OCI-LY3 (cell line): ENCODE results near the gene SEC16A.

Source experiments
- H2AFZ ChIP-seq: fragments of 200-600, 300-600 bp; shearing (Covaris generic); 2 replicates; pipeline ENCODE4 v1.6.0; 2014; ENCODE audit warnings: antibody characterized with exemption, low read depth, low read length
- H3K27ac ChIP-seq: fragments of 200-600, 300-600 bp; sonication (generic); 2 replicates; pipeline ENCODE4 v1.5.1; 2014; ENCODE audit warnings: mild to moderate bottlenecking, low read length, moderate library complexity, mixed read lengths
- H3K27me3 ChIP-seq: fragments of 200-600, 300-600 bp; sonication (generic); 2 replicates; pipeline ENCODE4 v1.6.1; 2014; ENCODE audit warnings: low read depth, low read length, mixed read lengths
- H3K36me3 ChIP-seq: fragments of 200-600, 300-600 bp; sonication (generic); replicated peaks from 2 replicates; pipeline ENCODE3; 2014; ENCODE audit warnings: low read depth, low read length, mixed read lengths
- H3K4me1 ChIP-seq: fragments of 300-600, 200-600 bp; sonication (generic); 2 replicates; pipeline ENCODE4 v1.6.1; 2014; ENCODE audit warnings: low read length, mixed read lengths
- H3K4me2 ChIP-seq: fragments of 200-600, 300-600 bp; sonication (generic); 2 replicates; pipeline ENCODE4 v1.6.1; 2014; ENCODE audit warnings: low read length, mixed read lengths
- H3K4me3 ChIP-seq: fragments of 300-600, 200-600 bp; sonication (generic); 2 replicates; pipeline ENCODE4 v1.5.1; 2014; ENCODE audit warnings: antibody characterized with exemption, mild to moderate bottlenecking, low read length, moderate library complexity
- H3K79me2 ChIP-seq: fragments of 300-600, 200-600 bp; shearing (Covaris generic); 2 replicates; pipeline ENCODE4 v1.6.1; 2014; ENCODE audit warnings: mild to moderate bottlenecking, low read length, mixed read lengths
- H3K9ac ChIP-seq: fragments of 300-600, 200-600 bp; shearing (Covaris generic); 2 replicates; pipeline ENCODE4 v1.6.0; 2014; ENCODE audit warnings: mild to moderate bottlenecking, low read length, moderate library complexity
- H3K9me3 ChIP-seq: fragments of 200-600, 300-600 bp; shearing (Covaris generic); 2 replicates; pipeline ENCODE4 v1.6.1; 2014; ENCODE audit warnings: low read length, mixed read lengths; ENCODE audit not compliant: insufficient read depth
- H4K20me1 ChIP-seq: fragments of 200-600, 300-600 bp; sonication (generic); 2 replicates; pipeline ENCODE4 v1.6.1; 2016; ENCODE audit warnings: low read length, mixed read lengths; ENCODE audit not compliant: insufficient read depth
- EZH2phosphoT487 ChIP-seq: fragments of 200-600 bp; shearing (Covaris generic); IDR thresholded peaks from 2 replicates; pipeline ENCODE4 v1.6.1; 2018; ENCODE audit warnings: antibody characterized with exemption, mixed run types, low read depth
- TF ChIP-seq, protein P1 (sequence below): fragments of 200-600, 300-600 bp; sonication (generic); IDR thresholded peaks from 2 replicates; pipeline ENCODE4 v1.5.1; 2014; ENCODE audit warnings: antibody characterized with exemption, low read length, low read depth

Gene SEC16A

DNA sequence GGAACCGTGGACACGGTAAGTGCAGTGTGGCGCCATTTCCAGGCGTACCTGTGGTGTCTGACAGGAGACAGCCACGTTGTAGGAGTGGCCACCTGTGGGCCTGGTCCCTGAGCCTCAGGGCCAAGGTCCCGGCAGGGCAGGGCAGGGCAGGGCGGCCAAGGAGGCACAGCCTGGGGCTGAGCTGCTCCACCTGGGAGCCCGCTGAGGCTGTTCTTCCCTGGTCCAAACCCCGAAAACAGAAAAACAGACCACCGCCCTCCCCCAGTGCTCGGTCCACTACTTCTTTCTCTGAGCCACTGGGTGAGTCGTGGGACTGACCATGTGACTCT, 63.8 kb downstream of the SEC16A start:
- Histone ChIP-seq H3K27ac (no peak overlapping the region), H3K9ac (no peak overlapping the region), H3K79me2 (peaks cover 4% of the 10 kb centered on the region; the same call in 1 of the 2 replicates), H3K4me1 (no peaks in the 10 kb centered on the region), H3K4me3 (no peak overlapping the region), H2AFZ (no peak overlapping the region), H3K4me2 (no peak overlapping the region), H3K9me3 (no peaks in the 10 kb centered on the region), H3K36me3 (peaks cover 44% of the 10 kb centered on the region), H3K27me3 (no peaks in the 10 kb centered on the region), H4K20me1 (no peaks in the 10 kb centered on the region)
- TF ChIP-seq, protein P1, sequence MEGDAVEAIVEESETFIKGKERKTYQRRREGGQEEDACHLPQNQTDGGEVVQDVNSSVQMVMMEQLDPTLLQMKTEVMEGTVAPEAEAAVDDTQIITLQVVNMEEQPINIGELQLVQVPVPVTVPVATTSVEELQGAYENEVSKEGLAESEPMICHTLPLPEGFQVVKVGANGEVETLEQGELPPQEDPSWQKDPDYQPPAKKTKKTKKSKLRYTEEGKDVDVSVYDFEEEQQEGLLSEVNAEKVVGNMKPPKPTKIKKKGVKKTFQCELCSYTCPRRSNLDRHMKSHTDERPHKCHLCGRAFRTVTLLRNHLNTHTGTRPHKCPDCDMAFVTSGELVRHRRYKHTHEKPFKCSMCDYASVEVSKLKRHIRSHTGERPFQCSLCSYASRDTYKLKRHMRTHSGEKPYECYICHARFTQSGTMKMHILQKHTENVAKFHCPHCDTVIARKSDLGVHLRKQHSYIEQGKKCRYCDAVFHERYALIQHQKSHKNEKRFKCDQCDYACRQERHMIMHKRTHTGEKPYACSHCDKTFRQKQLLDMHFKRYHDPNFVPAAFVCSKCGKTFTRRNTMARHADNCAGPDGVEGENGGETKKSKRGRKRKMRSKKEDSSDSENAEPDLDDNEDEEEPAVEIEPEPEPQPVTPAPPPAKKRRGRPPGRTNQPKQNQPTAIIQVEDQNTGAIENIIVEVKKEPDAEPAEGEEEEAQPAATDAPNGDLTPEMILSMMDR = no peak
- TF ChIP-seq EZH2phosphoT487 = no peak

DNA sequence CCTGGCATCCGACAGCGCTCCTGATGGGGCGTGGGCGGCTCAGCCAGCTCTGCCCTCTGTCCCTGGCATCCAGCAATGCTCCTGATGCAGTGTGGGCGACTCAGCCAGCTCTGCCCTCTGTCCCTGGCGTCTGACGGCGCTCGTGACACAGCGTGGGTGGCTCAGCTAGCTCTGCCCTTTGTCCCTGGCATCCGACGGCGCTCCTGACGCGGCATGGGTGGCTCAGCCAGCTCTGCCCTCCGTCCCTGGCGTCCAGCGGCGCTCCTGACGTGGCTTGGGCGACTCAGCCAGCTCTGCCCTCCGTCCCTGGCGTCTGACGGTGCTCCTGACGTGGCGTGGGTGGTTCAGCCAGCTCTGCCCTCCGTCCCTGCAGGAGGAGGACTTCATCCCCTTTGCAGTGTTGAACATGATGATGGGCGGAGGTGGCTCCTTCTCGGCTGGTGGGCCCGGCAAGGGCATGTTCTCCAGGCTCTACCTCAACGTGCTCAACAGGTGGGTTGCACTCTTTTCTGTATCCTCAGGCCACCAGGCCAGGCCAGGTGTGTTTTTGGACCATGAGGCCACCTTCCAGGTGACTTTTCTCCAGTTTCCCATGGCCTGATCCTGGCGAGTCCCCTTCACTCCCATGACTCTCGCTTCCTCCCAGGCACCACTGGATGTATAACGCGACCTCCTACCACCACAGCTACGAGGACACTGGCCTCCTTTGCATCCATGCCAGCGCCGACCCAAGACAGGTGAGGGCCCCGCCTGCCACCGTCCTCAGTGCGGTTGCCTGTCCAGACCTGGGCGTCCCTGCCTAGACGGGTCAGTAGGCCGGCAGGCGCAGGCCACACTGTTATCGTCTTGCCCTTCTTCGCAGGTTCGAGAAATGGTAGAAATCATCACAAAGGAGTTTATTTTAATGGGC, 64.4 kb downstream of the SEC16A start:
- H3K9ac ChIP-seq = no peak overlapping the region
- H3K9me3 ChIP-seq = no peaks in the 10 kb centered on the region
- H3K27ac ChIP-seq = no peak overlapping the region
- H2AFZ ChIP-seq = no peak overlapping the region
- no peak overlapping the region for H3K4me3 ChIP-seq
- H3K4me2 ChIP-seq = no peak overlapping the region
- peaks cover 46% of the 10 kb centered on the region for H3K36me3 ChIP-seq
- H3K4me1 ChIP-seq = no peaks in the 10 kb centered on the region
- peaks cover 10% of the 10 kb centered on the region for H3K79me2 ChIP-seq
- H4K20me1 ChIP-seq = no peaks in the 10 kb centered on the region
- H3K27me3 ChIP-seq = no peaks in the 10 kb centered on the region
- TF ChIP-seq, protein P1 = no peak
- no peak for TF ChIP-seq EZH2phosphoT487

DNA sequence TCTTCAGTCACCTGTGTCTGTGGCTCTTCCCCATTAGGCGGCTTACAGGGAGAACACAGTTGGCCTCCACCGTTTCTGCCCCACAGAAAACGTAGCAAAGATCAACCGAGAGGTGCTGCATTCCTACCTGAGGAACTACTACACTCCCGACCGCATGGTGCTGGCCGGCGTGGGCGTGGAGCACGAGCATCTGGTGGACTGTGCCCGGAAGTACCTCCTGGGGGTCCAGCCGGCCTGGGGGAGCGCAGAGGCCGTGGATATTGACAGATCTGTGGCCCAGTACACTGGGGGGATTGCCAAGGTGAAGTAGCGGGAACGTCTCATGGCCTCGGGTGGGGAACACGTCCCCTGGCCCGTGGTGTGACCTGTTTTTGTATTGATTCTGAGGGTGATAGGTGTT, 65.9 kb downstream of the SEC16A start:
- TF ChIP-seq EZH2phosphoT487 = no peak
- TF ChIP-seq, protein P1 = no peak
- H3K4me3 ChIP-seq = no peak overlapping the region
- no peak overlapping the region for H3K9ac ChIP-seq
- H2AFZ ChIP-seq = no peak overlapping the region
- H3K27ac ChIP-seq = no peak overlapping the region
- no peaks in the 10 kb centered on the region for H3K9me3 ChIP-seq
- peaks cover 25% of the 10 kb centered on the region for H3K79me2 ChIP-seq
- H3K27me3 ChIP-seq = no peaks in the 10 kb centered on the region
- H3K4me1 ChIP-seq = peaks cover 3% of the 10 kb centered on the region
- H4K20me1 ChIP-seq = peaks cover 2% of the 10 kb centered on the region
- peaks cover 49% of the 10 kb centered on the region for H3K36me3 ChIP-seq
- no peak overlapping the region for H3K4me2 ChIP-seq

DNA sequence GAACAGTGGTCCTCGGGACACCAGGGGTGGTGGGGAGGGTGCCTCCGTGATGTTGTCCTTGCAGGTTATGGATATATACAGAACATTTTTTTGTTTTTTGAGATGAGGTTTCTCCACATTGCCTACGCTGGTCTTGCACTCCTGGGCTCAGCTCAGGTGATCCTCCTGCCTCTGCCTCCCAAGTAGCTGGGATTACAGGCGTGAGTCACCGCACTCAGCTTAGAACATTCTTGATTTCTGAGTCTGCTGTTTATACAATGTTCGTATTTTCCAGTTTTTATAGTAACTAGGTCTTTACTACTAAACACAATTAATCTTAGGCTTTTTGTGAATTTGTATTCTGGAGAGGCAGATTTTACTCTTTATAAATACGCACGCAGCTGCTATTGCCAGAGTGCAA, 66.4 kb downstream of the SEC16A start:
- Histone ChIP-seq H3K36me3 (peaks cover 53% of the 10 kb centered on the region), H2AFZ (no peak overlapping the region), H3K4me1 (peaks cover 7% of the 10 kb centered on the region), H4K20me1 (peaks cover 7% of the 10 kb centered on the region), H3K9ac (no peak overlapping the region), H3K9me3 (no peaks in the 10 kb centered on the region), H3K79me2 (peaks cover 30% of the 10 kb centered on the region), H3K27ac (no peak overlapping the region), H3K27me3 (no peaks in the 10 kb centered on the region), H3K4me2 (no peak overlapping the region), H3K4me3 (no peak overlapping the region)
- TF ChIP-seq EZH2phosphoT487 = no peak
- TF ChIP-seq, protein P1 = no peak
